B cell (primary cell): ENCODE measurements around the gene TUBA3D.
"Not testable (repeated sequence)": the region's sequence is repeated elsewhere in the genome, so short reads cannot be mapped to it uniquely, and the experiment has no call there.

Source experiments
- EZH2 ChIP-seq: IDR thresholded peaks from 2 replicates; pipeline ENCODE4 v1.6.1; 2012; ENCODE audit warnings: borderline replicate concordance, low read depth, mild to moderate bottlenecking, moderate library complexity, low read length; ENCODE audit not compliant: insufficient read depth, poor library complexity, severe bottlenecking
- TF ChIP-seq, protein P1 (sequence below): fragments of 200-600 bp; IDR thresholded peaks from one replicate; pipeline ENCODE4 v1.8.0; 2022; ENCODE audit warnings: antibody characterized with exemption, mild to moderate bottlenecking

DNA sequence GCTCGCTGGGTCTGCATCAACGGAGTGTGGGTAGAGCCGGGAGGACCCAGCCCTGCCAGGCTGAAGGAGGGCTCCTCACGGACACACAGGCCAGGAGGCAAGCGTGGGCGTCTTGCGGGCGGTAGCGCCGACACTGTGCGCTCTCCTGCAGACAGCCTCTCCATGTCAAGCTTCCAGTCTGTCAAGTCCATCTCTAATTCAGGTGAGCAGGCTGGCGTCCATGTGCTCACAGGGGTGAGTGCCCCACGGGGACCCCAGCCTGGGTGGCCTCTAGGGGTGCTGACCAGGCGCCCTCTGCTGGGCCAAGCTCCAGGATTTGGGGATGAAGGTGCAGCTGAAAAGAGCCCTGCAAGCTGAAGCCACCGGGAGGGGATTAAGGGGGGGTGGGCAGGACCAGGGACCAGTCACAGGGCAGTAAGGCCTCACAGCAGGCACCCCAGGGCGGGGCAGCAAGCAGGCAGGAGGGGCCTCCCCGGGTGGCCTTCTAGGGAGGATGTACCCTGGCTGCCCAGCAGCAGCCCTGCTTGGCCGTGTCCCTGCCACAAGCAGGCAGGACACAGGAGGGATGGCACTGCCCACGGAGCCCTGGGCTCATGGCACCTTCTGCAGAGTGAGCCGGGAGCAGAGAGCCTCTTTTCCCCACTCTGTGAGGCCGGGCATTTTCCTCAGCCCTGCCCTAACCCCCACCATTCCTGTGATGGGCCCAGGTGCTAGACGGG is 54.9 kb downstream of the TUBA3D start:
- TF ChIP-seq, protein P1, sequence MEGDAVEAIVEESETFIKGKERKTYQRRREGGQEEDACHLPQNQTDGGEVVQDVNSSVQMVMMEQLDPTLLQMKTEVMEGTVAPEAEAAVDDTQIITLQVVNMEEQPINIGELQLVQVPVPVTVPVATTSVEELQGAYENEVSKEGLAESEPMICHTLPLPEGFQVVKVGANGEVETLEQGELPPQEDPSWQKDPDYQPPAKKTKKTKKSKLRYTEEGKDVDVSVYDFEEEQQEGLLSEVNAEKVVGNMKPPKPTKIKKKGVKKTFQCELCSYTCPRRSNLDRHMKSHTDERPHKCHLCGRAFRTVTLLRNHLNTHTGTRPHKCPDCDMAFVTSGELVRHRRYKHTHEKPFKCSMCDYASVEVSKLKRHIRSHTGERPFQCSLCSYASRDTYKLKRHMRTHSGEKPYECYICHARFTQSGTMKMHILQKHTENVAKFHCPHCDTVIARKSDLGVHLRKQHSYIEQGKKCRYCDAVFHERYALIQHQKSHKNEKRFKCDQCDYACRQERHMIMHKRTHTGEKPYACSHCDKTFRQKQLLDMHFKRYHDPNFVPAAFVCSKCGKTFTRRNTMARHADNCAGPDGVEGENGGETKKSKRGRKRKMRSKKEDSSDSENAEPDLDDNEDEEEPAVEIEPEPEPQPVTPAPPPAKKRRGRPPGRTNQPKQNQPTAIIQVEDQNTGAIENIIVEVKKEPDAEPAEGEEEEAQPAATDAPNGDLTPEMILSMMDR, result not testable (repeated sequence)
- not testable (repeated sequence) for TF ChIP-seq EZH2
